GM15510 (cell line): ENCODE measurements around the gene RCOR3.

Experiments
- POLR2A ChIP-seq: IDR thresholded peaks from 3 replicates; pipeline ENCODE4 v1.6.1; 2011; ENCODE audit warnings: borderline replicate concordance; ENCODE audit not compliant: insufficient read length; ENCODE audit errors: extremely low read depth

The RCOR3 gene

DNA sequence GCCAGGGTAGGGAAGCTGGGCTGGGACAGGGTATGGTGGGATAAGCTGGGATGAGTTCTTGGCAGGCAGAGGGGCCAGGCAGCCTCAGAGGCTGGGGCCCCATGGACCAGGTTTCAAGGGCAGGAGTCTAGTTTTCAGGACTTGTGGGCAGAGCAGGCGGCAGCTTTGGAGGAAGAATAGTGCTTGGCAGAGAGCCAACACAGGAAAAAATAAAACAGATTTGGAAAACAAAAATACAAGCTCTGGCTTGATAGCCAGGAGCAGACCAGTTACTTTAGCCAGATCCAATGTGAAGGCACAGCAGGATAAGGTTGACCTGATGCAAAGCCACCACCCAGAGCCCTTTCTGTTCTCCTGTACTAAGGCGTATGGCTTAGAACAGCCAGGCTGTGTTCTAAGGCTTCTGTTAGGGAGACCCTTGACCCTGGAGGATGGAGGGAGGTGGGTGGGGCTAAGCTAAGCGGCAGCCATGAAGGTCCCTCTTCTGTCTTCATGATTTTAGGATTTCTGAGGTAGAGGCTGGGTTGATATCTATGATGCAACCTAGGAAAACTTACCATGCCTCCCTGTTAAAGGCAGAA lies 73.0 kb downstream of the RCOR3 start:
- no peak for TF ChIP-seq POLR2A

DNA sequence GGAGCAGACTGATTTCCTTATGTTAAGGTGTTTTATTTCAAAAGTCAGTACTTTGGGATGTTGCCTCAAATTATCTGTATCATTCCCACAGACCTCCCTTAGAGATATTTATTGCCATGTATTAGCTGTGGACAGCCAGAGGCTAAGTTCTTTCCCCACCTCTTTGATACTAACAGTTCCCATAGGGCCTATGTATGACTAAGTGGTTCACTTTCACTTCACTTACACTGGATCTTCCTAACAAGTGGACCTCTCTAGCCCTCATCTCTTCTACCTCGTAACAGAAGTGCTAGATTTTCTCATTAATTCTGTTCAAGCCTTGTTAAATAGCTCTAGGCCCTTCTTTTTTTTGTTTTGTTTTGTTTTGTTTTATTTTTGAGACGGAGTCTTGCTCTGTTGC lies 73.7 kb downstream of the RCOR3 start:
- TF ChIP-seq POLR2A: no peak

- TF ChIP-seq POLR2A: no peak
These were observed 74.7 kb downstream of the RCOR3 start for GRCh38 chr1:211333906-211334305.

GRCh38 chr1:211334986-211335385 lies 75.8 kb downstream of the RCOR3 start:
- no peak for TF ChIP-seq POLR2A

DNA sequence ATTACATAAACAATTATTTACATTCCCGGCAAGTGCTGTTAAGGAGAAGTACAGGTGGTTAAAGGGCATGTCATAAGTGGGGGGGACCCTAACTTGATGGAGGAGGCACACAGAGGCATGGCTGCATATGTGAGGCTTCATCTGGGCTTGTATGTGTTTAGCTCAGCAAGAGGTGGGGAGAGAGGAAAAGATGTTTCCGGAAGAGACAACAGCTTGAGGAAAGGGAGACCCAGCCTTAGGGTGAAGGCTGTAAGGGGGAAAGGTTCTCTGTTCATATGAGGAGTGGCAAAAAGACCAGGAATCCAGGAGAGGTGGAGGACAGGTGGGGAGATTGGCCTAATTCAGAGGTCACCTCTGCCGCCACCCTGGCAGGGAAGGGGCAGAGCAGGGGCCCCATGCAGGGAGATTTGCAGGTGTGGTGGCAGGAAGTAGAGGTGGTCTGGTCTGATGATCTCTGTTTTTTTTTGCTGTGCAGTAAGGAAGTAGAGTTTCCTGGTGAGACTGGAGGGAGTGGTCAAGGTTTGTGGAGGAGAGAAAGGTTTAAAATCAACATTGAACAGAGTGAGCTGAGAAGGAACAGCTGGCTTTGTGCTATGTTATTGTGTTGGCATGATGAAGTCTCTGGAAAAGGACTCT lies 76.5 kb downstream of the RCOR3 start:
- TF ChIP-seq POLR2A: no peak

DNA sequence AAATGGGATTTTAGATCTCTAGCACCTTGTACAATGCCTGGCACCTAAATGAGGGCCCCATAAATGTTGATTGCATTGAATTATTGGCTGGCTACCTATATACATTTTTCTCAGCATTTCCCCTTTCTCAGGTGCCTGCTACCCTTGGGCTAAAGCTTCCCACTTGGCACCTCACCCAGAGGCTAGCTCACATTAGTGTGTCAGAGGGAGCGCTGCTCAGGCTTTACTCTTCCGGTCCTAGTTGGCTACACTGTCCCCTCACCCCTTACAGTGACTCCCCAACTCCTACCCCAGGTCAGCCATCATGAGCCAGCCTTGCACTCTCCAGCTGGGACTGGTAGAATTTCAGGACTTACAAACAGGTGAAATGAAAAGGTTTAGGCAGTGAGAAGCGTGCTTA lies 77.0 kb downstream of the RCOR3 start:
- no peak for TF ChIP-seq POLR2A

DNA sequence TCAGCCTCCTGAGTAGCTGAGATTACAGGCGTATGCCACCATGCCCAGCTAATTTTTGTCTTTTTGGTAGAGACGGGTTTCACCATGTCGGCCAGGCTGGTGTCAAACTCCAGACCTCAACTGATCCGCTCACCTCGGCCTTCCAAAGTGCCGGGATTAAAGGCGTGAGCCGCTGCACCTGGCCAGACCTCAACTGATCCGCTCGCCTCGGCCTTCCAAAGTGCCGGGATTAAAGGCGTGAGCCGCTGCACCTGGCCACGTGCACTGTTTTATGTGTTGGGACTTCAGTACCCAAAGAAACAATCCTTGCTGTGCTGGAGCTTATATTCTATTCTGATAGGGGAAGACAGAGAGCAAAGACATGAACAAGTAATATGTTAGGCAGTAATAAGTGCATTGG lies 77.6 kb downstream of the RCOR3 start:
- TF ChIP-seq POLR2A: no peak

- no peak for TF ChIP-seq POLR2A
These were observed 78.5 kb downstream of the RCOR3 start for GRCh38 chr1:211337430-211338223.

DNA sequence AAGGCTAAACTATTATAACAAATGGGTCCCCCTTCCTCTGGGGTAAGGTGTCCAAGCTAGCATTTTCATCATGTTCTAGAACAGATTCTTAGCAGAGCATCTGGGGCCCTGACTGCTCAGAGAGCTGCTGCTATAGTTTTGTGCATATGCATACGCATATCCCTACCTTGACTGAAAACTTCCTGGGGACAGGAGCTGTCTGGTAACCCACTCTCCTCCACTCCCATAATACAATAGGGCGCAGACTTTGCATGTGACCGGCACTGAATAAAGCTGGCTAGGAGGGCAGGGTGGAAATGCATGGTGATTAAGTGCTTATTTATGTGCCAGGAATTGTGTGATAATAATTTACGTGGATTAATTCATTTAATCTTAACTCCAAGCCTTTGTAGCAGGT lies 79.1 kb downstream of the RCOR3 start:
- TF ChIP-seq POLR2A: no peak

- TF ChIP-seq POLR2A: no peak
These were observed 80.5 kb downstream of the RCOR3 start for GRCh38 chr1:211339631-211340041.

DNA sequence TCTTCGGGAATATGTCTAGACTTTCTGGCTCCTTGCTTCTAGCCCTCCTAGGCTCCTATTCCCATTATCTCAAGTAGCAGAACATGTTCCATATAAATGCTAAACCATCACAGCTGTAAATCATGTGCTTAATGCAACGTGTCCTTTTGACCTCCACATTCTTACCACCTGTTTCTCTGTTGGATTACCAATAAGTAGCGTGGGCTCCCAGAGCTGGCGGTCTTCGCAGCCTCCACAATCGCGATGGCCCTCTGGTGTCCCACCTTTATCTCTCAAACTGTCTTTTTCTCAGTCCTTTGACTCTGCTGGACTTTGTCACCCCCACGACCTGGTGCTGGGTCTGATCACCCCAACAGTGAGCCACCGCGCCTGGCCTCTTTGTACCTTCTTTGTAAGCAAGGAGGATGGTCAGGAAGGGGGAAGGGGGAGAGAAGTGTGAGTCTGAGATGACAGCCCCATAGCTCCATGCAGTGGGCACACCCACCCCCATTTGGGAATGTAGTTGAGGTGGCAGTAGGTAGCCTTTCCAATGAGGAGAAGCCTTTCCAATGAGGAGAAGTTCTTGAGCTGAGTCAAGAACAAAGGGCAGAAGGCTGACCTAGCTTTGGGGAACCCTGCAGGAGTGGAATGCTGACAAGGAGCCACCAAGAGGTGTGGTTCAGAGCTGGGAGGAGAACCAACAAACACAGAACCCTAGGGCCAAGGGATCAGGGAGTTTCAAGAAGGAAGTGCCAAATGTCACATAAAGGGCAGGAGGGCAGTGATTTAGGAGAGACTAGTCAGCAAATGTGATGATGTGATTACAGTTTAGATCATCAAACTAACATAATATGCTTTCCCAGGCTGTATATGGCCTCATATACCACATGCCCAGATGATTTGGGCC lies 81.7 kb downstream of the RCOR3 start:
- no peak for TF ChIP-seq POLR2A

DNA sequence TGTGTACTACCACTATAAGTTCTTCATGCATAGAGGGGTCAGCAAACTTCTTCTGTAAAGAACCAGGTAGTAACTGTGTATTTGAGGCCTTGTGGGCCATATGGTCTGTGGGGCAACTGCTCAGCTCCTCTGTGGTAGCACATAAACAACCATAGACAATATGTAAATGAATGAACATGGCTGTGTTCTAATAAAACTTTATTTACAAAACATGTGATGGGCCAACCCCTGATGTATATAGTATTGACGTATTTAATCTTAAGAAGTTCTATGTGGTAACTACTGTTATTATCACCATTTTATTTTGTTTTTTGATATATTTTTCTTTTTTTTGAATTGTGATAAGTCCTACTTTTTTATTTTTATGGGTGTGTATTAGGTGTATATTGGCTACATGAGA lies 82.8 kb downstream of the RCOR3 start:
- TF ChIP-seq POLR2A: no peak

GRCh38 chr1:211343607-211344006 lies 84.4 kb downstream of the RCOR3 start:
- no peak for TF ChIP-seq POLR2A

GRCh38 chr1:211344152-211344618 lies 85.0 kb downstream of the RCOR3 start:
- TF ChIP-seq POLR2A: no peak

DNA sequence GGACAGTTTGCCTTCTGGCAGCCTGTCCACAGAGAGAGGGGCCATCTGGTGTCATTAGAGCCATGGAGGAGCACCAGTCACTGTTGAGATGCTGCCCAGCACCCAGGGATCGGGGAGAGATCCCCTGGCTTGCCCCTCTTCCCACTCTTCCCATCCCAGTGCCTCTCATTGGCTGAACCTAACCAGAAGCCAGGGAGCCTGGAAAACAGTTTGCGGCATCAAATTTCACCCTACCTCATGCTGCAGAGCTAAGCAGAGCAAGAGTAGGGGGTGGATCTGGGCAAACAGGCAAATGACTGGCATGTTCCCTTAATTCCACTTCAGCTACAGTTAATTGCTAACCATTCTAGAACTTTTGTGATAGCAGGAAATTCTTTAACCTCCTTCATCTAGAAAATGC lies 86.6 kb downstream of the RCOR3 start:
- TF ChIP-seq POLR2A: no peak

GRCh38 chr1:211347077-211347844 lies 88.1 kb downstream of the RCOR3 start:
- TF ChIP-seq POLR2A: no peak
